22Rv1 (cell line): ENCODE results near the gene RNU1-3.
"Not testable (repeated sequence)": the region's sequence is repeated elsewhere in the genome, so short reads cannot be mapped to it uniquely, and the experiment has no call there.

Experiments used
- CTCF ChIP-seq: fragments of 450-650 bp; IDR thresholded peaks from 2 replicates; pipeline ENCODE4 v1.5.1; 2017; ENCODE audit warnings: mild to moderate bottlenecking
- ZFX ChIP-seq: fragments of 450-650 bp; IDR thresholded peaks from 2 replicates; pipeline ENCODE4 v1.6.1; 2017; ENCODE audit warnings: antibody characterized with exemption, borderline replicate concordance

GRCh38 chr1:16636551-16637195 is 30.1 kb downstream of the RNU1-3 start:
- TF ChIP-seq CTCF, ZFX: not testable (repeated sequence)
